AG08395 (cell line): Measurements from ENCODE around the gene FXYD5.
"Not testable (repeated sequence)": the region's sequence is repeated elsewhere in the genome, so short reads cannot be mapped to it uniquely, and the experiment has no call there.

Experiments
- DNase-seq: peaks from one replicate; pipeline ENCODE4 v3.0.0; 2012; ENCODE audit warnings: mixed read lengths, low spot score

The FXYD5 gene

DNA sequence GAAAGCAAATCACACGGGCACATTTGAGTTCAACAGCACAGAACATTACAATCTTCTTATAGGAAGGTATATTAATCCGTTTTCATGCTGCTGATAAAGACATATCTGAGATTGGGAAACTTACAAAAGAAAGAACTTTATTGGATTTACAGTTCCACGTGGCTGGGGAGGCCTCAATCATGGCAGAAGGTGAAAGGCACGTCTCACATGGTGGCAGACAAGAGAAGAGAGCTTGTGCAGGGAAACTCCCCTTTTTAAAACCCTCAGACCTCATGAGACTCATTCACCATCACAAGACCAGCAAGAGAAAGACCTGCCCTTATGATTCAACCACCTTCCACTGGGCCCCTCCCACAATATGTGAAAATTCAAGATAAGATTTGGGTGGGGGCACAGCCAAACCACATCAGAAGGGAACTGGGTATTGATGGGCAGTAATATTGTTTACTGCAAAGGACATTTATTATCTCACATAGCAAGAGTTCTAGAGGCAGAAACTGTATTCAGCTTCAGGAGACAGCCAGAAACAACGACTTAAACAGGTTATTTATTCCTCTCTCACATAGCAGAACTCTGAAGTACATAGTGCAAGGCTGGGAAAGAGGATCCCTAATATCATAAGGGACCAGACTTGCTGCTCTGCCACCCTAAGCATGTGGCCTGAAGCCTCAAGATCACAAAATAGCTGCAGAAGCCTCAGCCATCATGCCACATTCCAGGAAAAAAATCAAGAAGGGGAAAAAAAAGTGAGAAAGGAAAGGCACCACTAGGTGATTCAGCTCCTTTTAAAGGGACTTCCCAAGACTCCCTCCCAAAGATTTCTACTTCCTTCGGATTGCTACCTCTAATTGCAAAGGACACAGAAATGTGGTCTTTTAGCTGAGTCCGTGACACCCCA lies 23.1 kb downstream of the FXYD5 start:
- no peak for DNase-seq

DNA sequence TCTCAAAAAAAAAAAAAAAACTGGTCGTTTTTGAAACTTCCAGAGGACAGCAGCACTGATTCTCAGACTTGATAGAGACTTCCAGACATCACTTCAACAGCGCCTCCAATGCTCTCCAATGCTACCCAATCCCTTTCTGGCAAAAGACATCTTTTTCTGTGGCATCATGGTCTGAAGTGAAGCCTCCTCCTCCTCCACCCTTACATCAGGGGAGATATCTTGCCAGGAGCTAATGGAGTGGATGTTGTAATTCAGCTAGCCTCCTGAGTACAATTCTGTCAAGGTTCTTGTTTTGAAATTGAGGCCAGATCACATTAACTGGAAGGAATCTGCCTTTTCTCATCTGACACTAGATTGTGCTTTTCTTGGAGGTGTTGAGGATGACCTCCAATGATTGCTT lies 24.2 kb downstream of the FXYD5 start:
- no peak for DNase-seq

DNA sequence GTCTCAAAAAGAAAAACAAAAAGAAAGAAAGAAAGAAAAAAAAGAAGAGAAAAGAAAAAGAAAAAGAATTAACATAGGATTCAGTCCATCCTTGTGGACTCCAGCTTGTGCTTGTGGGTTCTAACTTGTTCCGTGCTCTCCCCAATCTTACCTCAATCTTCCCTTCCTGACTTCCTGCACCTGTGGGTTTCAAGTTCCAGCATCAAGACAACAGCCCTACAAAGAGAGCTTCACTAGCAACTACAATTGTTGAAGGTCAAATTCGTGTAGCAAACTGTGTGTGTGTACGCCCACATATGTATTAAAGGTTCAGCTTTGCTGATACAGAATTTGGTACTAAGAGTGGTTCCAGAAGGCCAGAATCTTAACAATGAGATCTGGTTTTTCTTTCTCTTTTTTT lies 25.3 kb downstream of the FXYD5 start:
- no peak for DNase-seq

- DNase-seq: no peak
These were observed 26.9 kb downstream of the FXYD5 start for GRCh38 chr19:35181387-35181786.

DNA sequence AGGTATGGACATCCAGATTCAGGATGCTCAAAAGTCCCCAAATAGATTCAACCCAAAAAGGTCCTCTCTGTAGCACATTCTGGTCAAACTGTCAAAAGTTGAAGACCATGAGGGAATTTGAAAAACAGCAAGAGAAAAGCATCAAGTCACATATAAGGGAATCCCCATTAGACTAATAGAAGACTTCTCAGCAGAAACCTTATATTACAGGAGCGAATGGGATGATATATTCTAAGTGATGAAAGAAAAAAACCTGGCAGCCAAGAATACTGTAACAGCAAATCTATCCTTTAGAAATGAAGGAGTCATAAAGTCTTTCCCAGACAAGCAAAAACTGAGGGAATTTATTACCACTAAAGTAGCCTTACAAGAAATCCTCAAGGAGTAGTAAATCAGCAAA lies 29.7 kb downstream of the FXYD5 start:
- no peak for DNase-seq

- no peak for DNase-seq
These were observed 30.3 kb downstream of the FXYD5 start for GRCh38 chr19:35184884-35185283.

- DNase-seq: no peak
These were observed 39.8 kb downstream of the FXYD5 start for GRCh38 chr19:35194012-35194984.

DNA sequence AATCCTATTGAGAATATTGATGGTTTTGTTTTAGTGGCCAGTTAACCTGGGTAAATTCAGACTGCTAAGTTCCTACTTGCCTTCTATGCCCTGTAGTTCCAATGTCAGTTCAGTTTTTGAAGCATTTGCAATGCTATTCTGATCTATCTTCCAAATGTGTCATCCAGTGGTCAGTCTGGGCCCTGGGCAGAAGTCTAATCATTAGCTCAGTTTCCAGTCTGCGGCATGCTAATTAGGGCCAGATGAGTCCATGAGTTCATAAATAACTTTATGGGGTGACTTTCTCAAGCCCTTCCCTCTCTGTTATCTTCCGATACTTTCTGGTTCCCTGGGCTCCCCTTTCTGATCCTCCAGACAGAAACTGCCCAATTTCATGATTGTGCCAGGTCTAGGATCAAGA lies 41.3 kb downstream of the FXYD5 start:
- peak; percentile 77 for DNase-seq

DNA sequence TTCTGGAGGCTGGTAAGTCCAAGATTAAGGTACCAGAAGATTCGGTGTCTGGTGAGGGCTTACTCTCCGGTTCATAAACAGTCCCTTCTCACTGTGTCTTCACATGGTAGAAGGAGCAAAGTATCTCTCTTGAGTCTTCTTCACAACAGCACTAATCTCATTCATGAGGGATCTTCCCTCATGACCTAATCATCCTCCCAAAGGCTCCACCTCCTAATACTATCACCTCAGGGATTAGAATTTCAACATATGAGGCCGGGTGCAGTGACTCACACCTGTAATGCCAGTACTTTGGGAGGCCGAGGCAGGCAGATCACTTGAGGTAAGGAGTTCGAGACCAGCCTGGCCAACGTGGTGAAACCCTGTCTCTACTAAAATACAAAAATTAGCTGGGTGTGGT lies 42.3 kb downstream of the FXYD5 start:
- DNase-seq: not testable (repeated sequence)

- DNase-seq: no peak
These were observed 44.9 kb downstream of the FXYD5 start for GRCh38 chr19:35199481-35199880.

DNA sequence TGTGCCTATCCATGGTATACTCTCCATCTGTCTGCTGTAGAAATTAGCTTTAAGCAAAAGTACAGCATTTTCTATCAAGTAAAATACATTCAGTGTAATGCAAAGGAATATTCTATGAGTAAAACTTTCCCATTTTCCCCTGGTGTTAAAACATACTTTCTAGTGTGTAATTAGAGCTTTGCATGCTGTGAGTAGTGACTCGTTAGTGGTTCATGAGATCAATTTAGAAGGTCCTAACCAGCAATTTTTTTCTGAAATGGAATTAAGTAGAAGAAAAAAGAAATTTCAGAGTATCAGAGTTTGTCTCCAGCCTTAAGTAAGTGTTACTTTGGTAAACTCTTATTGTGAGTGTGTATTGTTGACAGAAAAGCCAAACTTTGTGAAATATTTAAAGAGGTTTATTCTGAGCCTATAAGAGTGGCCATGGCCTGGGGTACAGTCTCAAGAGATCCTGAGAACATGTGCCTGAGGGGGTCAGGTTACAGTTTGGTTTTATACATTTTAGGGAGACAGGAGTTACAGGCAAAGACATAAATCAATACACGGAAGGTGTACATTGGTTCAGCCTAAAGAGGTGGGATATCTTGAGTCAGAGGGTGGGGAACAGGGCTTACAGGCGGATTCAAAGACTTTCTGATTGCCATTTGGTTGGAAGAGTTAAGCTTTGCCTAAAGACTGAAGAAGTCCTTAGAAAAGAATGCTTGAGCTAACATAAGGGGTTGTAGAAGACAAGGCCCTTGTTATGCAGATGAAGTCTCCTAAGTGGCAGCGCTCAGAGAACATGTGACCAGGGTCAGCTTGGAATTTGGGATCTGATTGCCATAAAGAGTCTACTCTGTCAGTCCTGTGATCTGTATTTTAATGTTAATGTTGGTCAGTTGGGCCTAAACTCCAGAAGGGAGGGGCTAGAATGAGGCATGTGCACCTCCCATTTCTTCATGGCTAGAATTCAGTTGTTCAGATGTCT lies 48.5 kb downstream of the FXYD5 start:
- DNase-seq: no peak

DNA sequence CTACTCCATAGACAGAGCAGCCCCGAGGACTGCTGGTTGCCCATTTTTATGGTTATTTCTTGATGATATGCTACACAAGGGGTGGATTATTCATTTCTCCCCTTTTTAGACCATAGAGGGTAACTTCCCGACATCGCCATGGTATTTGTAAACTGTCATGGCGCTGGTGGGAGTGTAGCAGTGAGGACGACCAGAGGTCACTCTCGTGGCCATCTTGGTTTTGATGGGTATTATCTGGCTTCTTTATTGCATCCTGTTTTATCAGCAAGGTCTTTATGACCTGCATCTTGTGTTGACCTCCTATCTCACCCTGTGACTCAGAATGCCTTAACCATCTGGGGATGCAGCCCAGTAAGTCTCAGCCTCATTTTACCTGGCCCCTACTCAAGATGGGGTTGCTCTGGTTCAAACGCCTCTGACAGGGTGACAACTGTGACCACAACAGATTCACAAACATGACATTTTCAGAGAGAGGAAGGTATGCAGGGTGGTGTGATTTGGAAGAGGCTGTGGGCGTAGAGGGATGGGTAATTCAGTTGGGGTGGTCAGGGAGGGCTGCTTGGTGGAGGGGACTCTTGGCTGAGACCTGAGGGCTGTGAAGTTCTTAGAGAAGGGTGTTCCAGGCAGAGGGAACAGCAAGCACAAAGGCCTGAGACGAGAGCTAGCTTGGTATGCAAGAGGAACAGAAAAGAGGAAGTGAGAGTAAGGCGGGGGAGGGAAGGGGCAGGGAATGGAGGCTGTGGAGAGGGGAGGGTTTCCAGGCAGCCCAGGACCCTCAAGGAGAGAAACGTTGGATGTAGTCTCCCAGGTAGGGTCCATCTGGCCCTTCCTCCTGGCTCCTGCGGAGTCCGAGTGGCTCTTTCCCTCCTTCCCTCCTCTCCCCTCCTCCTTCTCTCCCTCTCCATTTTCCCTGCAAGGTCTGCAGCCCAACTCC lies 50.5 kb downstream of the FXYD5 start:
- DNase-seq: no peak

GRCh38 chr19:35205733-35206323 lies 51.3 kb downstream of the FXYD5 start:
- no peak for DNase-seq

- DNase-seq: no peak
These were observed 51.8 kb downstream of the FXYD5 start for GRCh38 chr19:35206379-35206778.

DNA sequence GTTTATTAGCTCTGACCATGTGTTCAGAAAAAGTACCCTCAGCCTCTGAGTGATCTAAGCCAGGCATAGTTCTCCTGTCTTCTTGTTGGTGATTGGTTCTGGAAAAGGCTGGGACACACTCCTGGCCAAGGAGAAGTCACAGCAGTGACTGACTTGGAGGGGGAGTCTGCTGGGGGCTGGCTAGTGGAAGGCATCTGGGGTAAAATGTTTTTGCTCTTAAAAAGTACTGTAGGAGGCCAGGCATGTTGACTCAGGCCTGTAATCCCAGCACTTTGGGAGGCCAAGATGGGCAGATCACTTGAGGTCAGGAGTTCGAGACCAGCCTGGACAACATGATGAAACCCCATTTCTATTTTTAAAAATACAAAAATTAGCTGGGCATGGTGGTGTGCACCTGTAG lies 52.3 kb downstream of the FXYD5 start:
- no peak for DNase-seq

GRCh38 chr19:35207391-35207871 lies 52.9 kb downstream of the FXYD5 start:
- DNase-seq: no peak

DNA sequence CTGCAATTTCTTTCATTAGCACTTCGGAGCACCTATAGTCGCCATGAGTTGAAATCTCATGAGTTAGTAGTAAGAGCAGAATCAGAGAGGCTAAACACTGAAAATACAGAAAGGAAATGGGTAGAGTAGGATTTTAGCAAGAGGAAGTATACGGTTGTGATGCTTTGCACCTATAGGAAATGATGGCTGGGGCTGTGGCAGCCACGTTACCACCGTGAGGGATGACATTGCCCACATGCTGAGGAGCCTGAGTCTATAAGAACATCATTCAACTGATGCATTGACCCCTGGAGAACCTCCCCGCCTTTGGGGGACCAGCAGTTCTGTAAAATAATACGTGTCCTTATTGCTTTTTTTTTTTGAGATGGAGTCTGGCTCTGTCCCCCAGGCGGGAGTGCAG lies 53.6 kb downstream of the FXYD5 start:
- no peak for DNase-seq

GRCh38 chr19:35209646-35210045 lies 55.1 kb downstream of the FXYD5 start:
- no peak for DNase-seq

GRCh38 chr19:35211545-35212230 lies 57.2 kb downstream of the FXYD5 start:
- DNase-seq: no peak
